Suprapubic skin (tissue), 4 donors: ENCODE results near the gene NUCB2. TPM values are rescaled to one million over a fixed set of nuclear protein-coding genes. Genes with fewer than 3 reads are reported as not detected.
"Not testable (repeated sequence)": the region's sequence is repeated elsewhere in the genome, so short reads cannot be mapped to it uniquely, and the experiment has no call there.

ENCODE experiments used
- DNase-seq, 2 donors: peaks; one replicate each; pipeline ENCODE4 v3.0.0-alpha.2; 2019; ENCODE audit warnings: low spot score in 2 of 2
- H3K27ac ChIP-seq: fragments of 200-600 bp; sonication (generic); one replicate; pipeline ENCODE4 v1.5.1; 2019
- H3K27me3 ChIP-seq: fragments of 200-600 bp; sonication (generic); one replicate; pipeline ENCODE4 v1.5.1; 2019
- H3K36me3 ChIP-seq: fragments of 200-600 bp; sonication (generic); one replicate; pipeline ENCODE4 v1.5.1; 2019
- H3K4me1 ChIP-seq: fragments of 200-600 bp; sonication (generic); one replicate; pipeline ENCODE4 v1.5.1; 2019
- H3K4me3 ChIP-seq: fragments of 200-600 bp; sonication (generic); one replicate; pipeline ENCODE4 v1.5.1; 2019; ENCODE audit warnings: mild to moderate bottlenecking
- H3K9me3 ChIP-seq: fragments of 200-600 bp; sonication (generic); one replicate; pipeline ENCODE4 v1.5.1; 2019
- CTCF ChIP-seq, 2 donors: fragments of 200-600 bp in 1 of 2; fragments of 450-650 bp in 1 of 2; sonication (generic) in 1 of 2; IDR thresholded peaks; one replicate each; pipeline ENCODE4 v1.5.1; 2016 to 2019; ENCODE audit warnings: antibody characterized with exemption in 2 of 2, mild to moderate bottlenecking in 1 of 2, moderate library complexity in 1 of 2
- EP300 ChIP-seq: sonication (generic); formaldehyde crosslinking; IDR thresholded peaks from one replicate; pipeline ENCODE4 v1.6.1; 2017; ENCODE audit warnings: antibody characterized with exemption
- POLR2A ChIP-seq, 2 donors: fragments of 450-650 bp; IDR thresholded peaks; one replicate each; pipeline ENCODE4 v1.6.1; 2017; ENCODE audit warnings: antibody characterized with exemption in 2 of 2, mild to moderate bottlenecking in 2 of 2, moderate library complexity in 2 of 2
- POLR2AphosphoS5 ChIP-seq, 3 donors: sonication (generic); formaldehyde crosslinking; IDR thresholded peaks; one replicate each; pipeline ENCODE4 v1.6.1; 2017; ENCODE audit warnings: antibody characterized with exemption in 3 of 3
- WGBS: methylation state at CpG from one replicate; pipeline ENCODE4 v1.1.5; 2018; 5-methylcytosine and 5-hydroxymethylcytosine counted together
- total RNA-seq, 4 donors: library from RNA; depleted of rRNA; stranded (reverse); fragments of >200 nt; gene quantifications; one replicate each; pipeline ENCODE4 v1.1.0, GENCODE V29; 2016

The NUCB2 gene
- total RNA-seq, 4 donors from 2014 or later = 12.7 to 35.1 (median 31.1) TPM

GRCh38 chr11:17238377-17238776 is 38.2 kb upstream of the NUCB2 start:
- H3K4me1 ChIP-seq = peaks cover 7% of the 10 kb centered on the region
- H3K27me3 ChIP-seq = no peaks in the 10 kb centered on the region
- H3K9me3 ChIP-seq = no peaks in the 10 kb centered on the region
- H3K4me3 ChIP-seq = no peak overlapping the region
- no peak for DNase-seq
- 33% methylated on average over 3 of the region's 3 CpGs for WGBS
- H3K27ac ChIP-seq = peak overlapping the region; percentile 43
- TF ChIP-seq CTCF (IDR thresholded peaks at IDR 0.05) (no peak), POLR2AphosphoS5 (IDR thresholded peaks at IDR 0.05) (peak in 1 of 3 donors; percentile 14)
- H3K36me3 ChIP-seq = no peaks in the 10 kb centered on the region

DNA sequence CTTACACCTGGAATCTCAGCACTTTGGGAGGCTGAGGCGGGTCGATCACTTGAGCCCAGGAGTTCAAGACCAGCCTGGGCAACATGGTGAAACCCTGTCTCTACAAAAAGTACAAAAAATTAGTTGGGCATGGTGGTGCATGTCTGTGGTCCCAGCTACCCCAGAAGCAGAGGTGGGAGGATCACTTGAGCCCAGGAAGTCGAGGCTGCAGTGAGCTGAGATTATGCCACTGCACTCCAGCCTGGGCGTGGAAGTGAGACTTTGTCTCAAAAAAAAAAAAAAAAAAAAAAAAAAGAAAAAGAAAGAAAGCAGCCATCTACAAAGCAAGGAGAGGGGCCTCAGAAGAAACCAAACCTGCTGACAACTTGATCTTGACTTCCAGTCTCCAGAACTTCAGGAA is 36.6 kb upstream of the NUCB2 start:
- 86% methylated on average over 4 of the region's 4 CpGs for WGBS

DNA sequence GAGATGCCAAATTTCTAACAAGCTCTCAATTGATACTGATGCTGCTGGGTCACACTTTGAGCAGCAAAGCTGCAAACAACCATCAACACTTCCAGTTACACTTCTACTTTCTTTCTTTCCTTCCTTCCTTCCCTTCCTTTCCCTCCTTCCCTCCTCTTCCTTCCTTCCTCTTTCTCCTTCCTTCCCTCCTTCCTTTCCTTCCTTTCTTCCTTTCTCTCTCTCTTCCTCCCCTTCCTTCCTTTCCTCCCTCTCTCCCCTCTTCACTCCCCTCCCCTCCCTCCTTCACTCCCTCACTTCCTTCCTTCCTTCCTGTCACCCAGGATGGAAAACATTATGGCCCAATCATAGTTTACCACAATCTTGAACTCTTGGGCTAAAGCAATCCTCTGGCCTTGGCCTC is 35.8 kb upstream of the NUCB2 start:
- Histone ChIP-seq H3K9me3 (no peaks in the 10 kb centered on the region), H3K27me3 (no peaks in the 10 kb centered on the region), H3K27ac (no peak overlapping the region), H3K4me3 (no peak overlapping the region), H3K36me3 (no peaks in the 10 kb centered on the region), H3K4me1 (peaks cover 7% of the 10 kb centered on the region)
- DNase-seq = no peak
- TF ChIP-seq POLR2A (IDR thresholded peaks at IDR 0.05) (no peak), CTCF (IDR thresholded peaks at IDR 0.05) (no peak), EP300 (no peak), POLR2AphosphoS5 (IDR thresholded peaks at IDR 0.05) (no peak)

More for the DNA sequence above, 36.6 kb upstream of the NUCB2 start:
- H3K36me3 ChIP-seq, H3K9me3 ChIP-seq, H3K4me1 ChIP-seq, H3K27me3 ChIP-seq, H3K27ac ChIP-seq, DNase-seq, H3K4me3 ChIP-seq: not testable (repeated sequence)

DNA sequence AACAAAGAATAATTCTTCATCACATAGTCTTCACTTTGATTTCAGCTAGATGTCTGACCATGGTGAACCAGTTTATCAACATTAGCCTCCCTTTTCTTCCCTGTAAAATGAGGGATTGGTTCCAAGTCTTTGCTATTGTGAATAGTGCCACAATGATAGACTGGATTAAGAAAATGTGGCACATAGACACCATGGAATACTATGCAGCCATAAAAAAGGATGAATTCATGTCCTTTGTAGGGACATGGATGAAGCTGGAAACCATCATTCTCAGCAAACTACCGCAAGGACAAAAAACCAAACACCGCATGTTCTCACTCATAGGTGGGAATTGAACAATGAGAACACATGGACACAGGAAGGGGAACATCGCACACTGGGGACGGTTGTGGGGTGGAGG is 33.6 kb upstream of the NUCB2 start:
- DNase-seq = not testable (repeated sequence)

GRCh38 chr11:17244046-17244445 is 32.5 kb upstream of the NUCB2 start:
- H3K4me1 ChIP-seq = peaks cover 2% of the 10 kb centered on the region
- no peak for DNase-seq
- H3K9me3 ChIP-seq = no peaks in the 10 kb centered on the region
- no peak overlapping the region for H3K27ac ChIP-seq
- H3K4me3 ChIP-seq = no peak overlapping the region
- WGBS = 54% methylated on average over 2 of the region's 2 CpGs
- no peak for TF ChIP-seq EP300
- no peak for TF ChIP-seq POLR2AphosphoS5 (IDR thresholded peaks at IDR 0.05)
- H3K36me3 ChIP-seq = no peaks in the 10 kb centered on the region
- no peaks in the 10 kb centered on the region for H3K27me3 ChIP-seq

More for the DNA sequence above, 33.6 kb upstream of the NUCB2 start:
- not testable (repeated sequence) for H3K27ac ChIP-seq, H3K9me3 ChIP-seq, H3K4me3 ChIP-seq, H3K36me3 ChIP-seq, H3K27me3 ChIP-seq, H3K4me1 ChIP-seq
- 98% methylated on average over 4 of the region's 4 CpGs for WGBS

DNA sequence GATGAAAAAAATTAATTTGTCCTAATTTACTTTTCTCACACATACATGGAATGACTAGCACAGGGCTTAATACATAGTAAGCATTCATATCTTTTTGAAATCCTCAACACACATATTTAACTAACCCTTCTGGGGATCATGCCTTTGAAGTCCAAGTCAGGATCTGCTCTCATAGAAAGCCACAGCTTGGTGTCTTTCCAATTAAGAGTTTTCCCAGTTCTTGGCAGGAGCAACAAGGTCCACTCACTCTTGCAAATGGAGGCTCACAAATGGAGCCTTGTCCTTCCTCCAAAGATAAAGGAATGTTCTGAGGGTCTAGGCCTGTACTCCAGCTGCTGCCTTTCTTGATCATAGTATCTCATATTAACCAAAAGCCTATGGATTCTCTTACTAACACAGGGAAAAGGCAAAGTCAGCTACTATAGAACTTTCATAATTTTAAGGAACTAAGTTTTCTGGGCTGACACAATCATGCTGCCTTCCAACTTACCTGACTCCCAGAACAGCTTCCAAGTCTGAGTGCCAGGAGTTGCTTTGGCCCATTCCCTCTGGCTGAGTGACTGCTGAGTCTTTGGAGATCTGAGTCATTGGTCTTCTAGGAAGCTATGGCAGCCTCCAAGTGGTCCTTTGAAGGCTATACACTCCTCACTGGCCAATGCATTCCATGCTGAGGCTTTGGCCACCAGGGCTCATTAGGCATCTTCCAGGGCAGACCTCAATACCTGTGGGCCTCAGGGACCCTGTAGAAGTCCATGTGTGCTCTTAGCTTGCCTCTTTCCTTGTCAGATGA is 25.8 kb upstream of the NUCB2 start:
- TF ChIP-seq POLR2AphosphoS5 (IDR thresholded peaks at IDR 0.05) = no peak
- TF ChIP-seq EP300 = no peak
- TF ChIP-seq CTCF (IDR thresholded peaks at IDR 0.05) = no peak
- TF ChIP-seq POLR2A (IDR thresholded peaks at IDR 0.05) = no peak
- Histone ChIP-seq H3K27me3 (no peaks in the 10 kb centered on the region), H3K4me1 (no peaks in the 10 kb centered on the region), H3K4me3 (no peak overlapping the region), H3K36me3 (no peaks in the 10 kb centered on the region), H3K9me3 (no peaks in the 10 kb centered on the region), H3K27ac (no peak overlapping the region)
- DNase-seq = no peak

- Histone ChIP-seq H3K9me3 (no peaks in the 10 kb centered on the region), H3K4me1 (no peaks in the 10 kb centered on the region), H3K27me3 (no peaks in the 10 kb centered on the region), H3K27ac (no peak overlapping the region), H3K4me3 (no peak overlapping the region), H3K36me3 (no peaks in the 10 kb centered on the region)
- 71% methylated on average over 4 of the region's 4 CpGs for WGBS
- TF ChIP-seq POLR2A (IDR thresholded peaks at IDR 0.05) (no peak), POLR2AphosphoS5 (IDR thresholded peaks at IDR 0.05) (no peak), EP300 (no peak), CTCF (IDR thresholded peaks at IDR 0.05) (no peak)
- DNase-seq = no peak
Observed at GRCh38 chr11:17252704-17253103, 23.8 kb upstream of the NUCB2 start.
